ENCODE results near the gene SIGLECL1. TPM values are rescaled to one million over a fixed set of nuclear protein-coding genes. Genes with fewer than 3 reads are reported as not detected.
"Not testable (repeated sequence)": the region's sequence is repeated elsewhere in the genome, so short reads cannot be mapped to it uniquely, and the experiment has no call there.

Gene SIGLECL1
- total RNA-seq, 1 donor from 2014 or later = not detected

DNA sequence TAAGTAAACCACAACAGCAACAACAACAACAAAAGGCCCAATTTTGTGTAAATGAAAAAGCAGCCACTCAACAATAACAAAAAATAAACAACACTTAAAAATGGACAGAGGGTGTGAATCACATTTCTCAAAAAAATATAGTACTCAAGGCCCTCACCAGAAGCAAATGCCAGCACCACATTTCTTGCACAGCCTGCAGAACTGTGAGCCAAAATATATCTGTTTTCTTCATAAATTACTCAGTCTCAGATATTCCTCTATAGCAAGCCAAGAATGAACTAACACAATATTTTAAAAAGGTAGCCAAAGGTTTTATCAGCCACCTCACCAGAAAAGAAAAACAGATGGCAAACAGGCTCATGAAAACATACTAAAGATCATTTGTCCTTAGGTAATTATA, 29.9 kb upstream of the SIGLECL1 start:
- Mint-ChIP-seq H3K4me3 (ENCODE audit: unreplicated experiment) (no peak overlapping the region), H3K27me3 (ENCODE audit: unreplicated experiment) (peaks cover 2% of the 10 kb centered on the region), H3K36me3 (ENCODE audit: unreplicated experiment) (peaks cover 8% of the 10 kb centered on the region), H3K4me1 (ENCODE audit: low read depth, unreplicated experiment) (no peaks in the 10 kb centered on the region), H3K27ac (ENCODE audit: unreplicated experiment) (no peak overlapping the region), H3K9me3 (ENCODE audit: unreplicated experiment) (no peaks in the 10 kb centered on the region)
- TF ChIP-seq, protein P1, sequence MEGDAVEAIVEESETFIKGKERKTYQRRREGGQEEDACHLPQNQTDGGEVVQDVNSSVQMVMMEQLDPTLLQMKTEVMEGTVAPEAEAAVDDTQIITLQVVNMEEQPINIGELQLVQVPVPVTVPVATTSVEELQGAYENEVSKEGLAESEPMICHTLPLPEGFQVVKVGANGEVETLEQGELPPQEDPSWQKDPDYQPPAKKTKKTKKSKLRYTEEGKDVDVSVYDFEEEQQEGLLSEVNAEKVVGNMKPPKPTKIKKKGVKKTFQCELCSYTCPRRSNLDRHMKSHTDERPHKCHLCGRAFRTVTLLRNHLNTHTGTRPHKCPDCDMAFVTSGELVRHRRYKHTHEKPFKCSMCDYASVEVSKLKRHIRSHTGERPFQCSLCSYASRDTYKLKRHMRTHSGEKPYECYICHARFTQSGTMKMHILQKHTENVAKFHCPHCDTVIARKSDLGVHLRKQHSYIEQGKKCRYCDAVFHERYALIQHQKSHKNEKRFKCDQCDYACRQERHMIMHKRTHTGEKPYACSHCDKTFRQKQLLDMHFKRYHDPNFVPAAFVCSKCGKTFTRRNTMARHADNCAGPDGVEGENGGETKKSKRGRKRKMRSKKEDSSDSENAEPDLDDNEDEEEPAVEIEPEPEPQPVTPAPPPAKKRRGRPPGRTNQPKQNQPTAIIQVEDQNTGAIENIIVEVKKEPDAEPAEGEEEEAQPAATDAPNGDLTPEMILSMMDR (IDR thresholded peaks at IDR 0.05; ENCODE audit: partially characterized antibody, unreplicated experiment) = no peak
- no peak for DNase-seq

GRCh38 chr19:51224163-51224641, 26.7 kb upstream of the SIGLECL1 start:
- TF ChIP-seq, protein P1 (IDR thresholded peaks at IDR 0.05; ENCODE audit: partially characterized antibody, unreplicated experiment) = no peak
- no peaks in the 10 kb centered on the region for H3K9me3 Mint-ChIP-seq (ENCODE audit: unreplicated experiment)
- no peaks in the 10 kb centered on the region for H3K4me1 Mint-ChIP-seq (ENCODE audit: low read depth, unreplicated experiment)
- DNase-seq = no peak
- no peaks in the 10 kb centered on the region for H3K36me3 Mint-ChIP-seq (ENCODE audit: unreplicated experiment)
- no peak overlapping the region for H3K4me3 Mint-ChIP-seq (ENCODE audit: unreplicated experiment)
- no peaks in the 10 kb centered on the region for H3K27me3 Mint-ChIP-seq (ENCODE audit: unreplicated experiment)
- H3K27ac Mint-ChIP-seq (ENCODE audit: unreplicated experiment) = no peak overlapping the region

DNA sequence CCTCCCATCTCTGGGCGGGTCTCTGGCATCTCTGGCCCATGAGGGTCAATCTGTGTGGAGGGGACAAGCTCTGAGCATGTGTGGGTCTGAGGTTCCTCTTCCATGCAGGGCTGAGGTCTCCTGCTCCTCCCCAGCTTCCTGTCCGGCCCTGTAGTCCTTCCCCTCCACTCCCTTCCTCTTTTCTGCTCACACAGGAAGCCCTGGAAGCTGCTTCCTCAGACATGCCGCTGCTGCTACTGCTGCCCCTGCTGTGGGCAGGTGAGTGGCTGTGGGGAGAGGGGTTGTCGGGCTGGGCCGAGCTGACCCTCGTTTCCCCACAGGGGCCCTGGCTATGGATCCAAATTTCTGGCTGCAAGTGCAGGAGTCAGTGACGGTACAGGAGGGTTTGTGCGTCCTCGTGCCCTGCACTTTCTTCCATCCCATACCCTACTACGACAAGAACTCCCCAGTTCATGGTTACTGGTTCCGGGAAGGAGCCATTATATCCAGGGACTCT, 25.9 kb upstream of the SIGLECL1 start, which contains the start of gene CD33:
CD33 (plus strand) TSS at position 183 of the 496 bp plus-strand sequence; CDS start at position 222, 39 bp downstream.
- H3K9me3 Mint-ChIP-seq (ENCODE audit: unreplicated experiment) = not testable (repeated sequence)

DNA sequence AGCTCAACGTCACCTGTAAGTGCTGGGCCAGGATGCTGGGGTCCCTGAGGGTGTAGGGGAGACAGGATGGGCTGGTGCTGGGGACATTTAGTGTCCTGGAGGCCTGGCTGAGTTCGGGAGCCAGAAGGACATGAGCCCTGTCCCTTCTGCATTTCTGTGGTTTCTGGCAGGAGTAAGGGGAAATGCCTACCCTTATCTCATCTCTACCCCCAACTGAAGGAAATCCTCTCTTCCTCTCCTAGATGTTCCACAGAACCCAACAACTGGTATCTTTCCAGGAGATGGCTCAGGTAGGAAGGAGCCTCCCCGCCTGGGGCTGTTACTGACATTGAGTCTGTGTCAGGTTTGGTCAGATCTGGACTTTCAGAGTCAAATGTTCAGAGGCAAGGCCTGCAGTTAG, 24.8 kb upstream of the SIGLECL1 start:
- H3K4me1 Mint-ChIP-seq (ENCODE audit: low read depth, unreplicated experiment) = no peaks in the 10 kb centered on the region
- H3K27ac Mint-ChIP-seq (ENCODE audit: unreplicated experiment) = no peak overlapping the region
- H3K4me3 Mint-ChIP-seq (ENCODE audit: unreplicated experiment) = no peak overlapping the region
- no peaks in the 10 kb centered on the region for H3K27me3 Mint-ChIP-seq (ENCODE audit: unreplicated experiment)
- no peaks in the 10 kb centered on the region for H3K36me3 Mint-ChIP-seq (ENCODE audit: unreplicated experiment)
- no peaks in the 10 kb centered on the region for H3K9me3 Mint-ChIP-seq (ENCODE audit: unreplicated experiment)
- no peak for DNase-seq
- TF ChIP-seq, protein P1 (IDR thresholded peaks at IDR 0.05; ENCODE audit: partially characterized antibody, unreplicated experiment) = no peak

More for the DNA sequence above, 25.9 kb upstream of the SIGLECL1 start, which contains the start of gene CD33:
- not testable (repeated sequence) for H3K4me1 Mint-ChIP-seq (ENCODE audit: low read depth, unreplicated experiment); H3K27ac Mint-ChIP-seq (ENCODE audit: unreplicated experiment); H3K27me3 Mint-ChIP-seq (ENCODE audit: unreplicated experiment); H3K36me3 Mint-ChIP-seq (ENCODE audit: unreplicated experiment); DNase-seq; H3K4me3 Mint-ChIP-seq (ENCODE audit: unreplicated experiment)

- DNase-seq = no peak
- Mint-ChIP-seq H3K27ac (ENCODE audit: unreplicated experiment) (no peak overlapping the region), H3K9me3 (ENCODE audit: unreplicated experiment) (no peaks in the 10 kb centered on the region), H3K36me3 (ENCODE audit: unreplicated experiment) (no peaks in the 10 kb centered on the region), H3K4me3 (ENCODE audit: unreplicated experiment) (no peak overlapping the region), H3K4me1 (ENCODE audit: low read depth, unreplicated experiment) (no peaks in the 10 kb centered on the region), H3K27me3 (ENCODE audit: unreplicated experiment) (no peaks in the 10 kb centered on the region)
- TF ChIP-seq, protein P1 (IDR thresholded peaks at IDR 0.05; ENCODE audit: partially characterized antibody, unreplicated experiment) = no peak
Observed at GRCh38 chr19:51227326-51227725, 23.6 kb upstream of the SIGLECL1 start.
